Neutrophil (primary cell): ENCODE results near the gene RAI14.

Source experiments
- H3K27ac ChIP-seq: fragments of 200-600 bp; sonication (generic); 2 replicates; pipeline ENCODE4 v1.5.1; 2016; ENCODE audit warnings: mild to moderate bottlenecking, moderate library complexity
- H3K27me3 ChIP-seq: fragments of 200-600 bp; sonication (generic); 2 replicates; pipeline ENCODE4 v1.6.0; 2016; ENCODE audit warnings: mild to moderate bottlenecking
- H3K36me3 ChIP-seq: fragments of 200-600 bp; sonication (generic); 2 replicates; pipeline ENCODE4 v1.5.1; 2017
- H3K4me1 ChIP-seq, 2 experiments: fragments of 200-600 bp in 1 of 2; sonication (generic) in 1 of 2; 1 replicate in 1 of 2; 2 replicates in 1 of 2; pipeline versions ENCODE4 v1.5.1 to v1.6.1; 2013 to 2016; ENCODE audit warnings: low read depth in 1 of 2, low read length in 1 of 2, mild to moderate bottlenecking in 1 of 2, moderate library complexity in 1 of 2; ENCODE audit not compliant: control insufficient read depth in 1 of 2, insufficient read depth in 1 of 2
- H3K4me3 ChIP-seq, 2 experiments: fragments of 200-600 bp in 1 of 2; sonication (generic) in 1 of 2; 1 replicate in 1 of 2; 2 replicates in 1 of 2; pipeline ENCODE4 v1.5.1; 2013 to 2016; ENCODE audit warnings: low read depth in 1 of 2, low read length in 1 of 2, mild to moderate bottlenecking in 1 of 2, moderate library complexity in 1 of 2
- H3K9me3 ChIP-seq: fragments of 200-600 bp; sonication (generic); 2 replicates; pipeline ENCODE4 v1.5.1; 2016
- CTCF ChIP-seq: fragments of 200-600 bp; sonication (generic); IDR thresholded peaks from 2 replicates; pipeline ENCODE4 v1.5.1; 2016; ENCODE audit warnings: antibody characterized with exemption

RAI14 gene

GRCh38 chr5:34709861-34710673 lies 53.9 kb downstream of the RAI14 start:
- Histone ChIP-seq H3K4me3 (no peak overlapping the region), H3K27me3 (no peaks in the 10 kb centered on the region), H3K27ac (no peak overlapping the region), H3K36me3 (no peaks in the 10 kb centered on the region), H3K4me1 (no peaks in the 10 kb centered on the region), H3K9me3 (no peaks in the 10 kb centered on the region)
- no peak for TF ChIP-seq CTCF

GRCh38 chr5:34712565-34712964 lies 56.4 kb downstream of the RAI14 start:
- Histone ChIP-seq H3K27ac (no peak overlapping the region), H3K9me3 (no peaks in the 10 kb centered on the region), H3K27me3 (no peaks in the 10 kb centered on the region), H3K36me3 (no peaks in the 10 kb centered on the region), H3K4me3 (no peak overlapping the region), H3K4me1 (no peaks in the 10 kb centered on the region)
- no peak for TF ChIP-seq CTCF

GRCh38 chr5:34715711-34716110 lies 59.6 kb downstream of the RAI14 start:
- no peak overlapping the region for H3K27ac ChIP-seq
- no peak for TF ChIP-seq CTCF
- no peaks in the 10 kb centered on the region for H3K9me3 ChIP-seq
- H3K4me1 ChIP-seq, result no peaks in the 10 kb centered on the region
- H3K36me3 ChIP-seq, result no peaks in the 10 kb centered on the region
- H3K4me3 ChIP-seq, result no peak overlapping the region
- no peaks in the 10 kb centered on the region for H3K27me3 ChIP-seq

- H3K36me3 ChIP-seq, result no peaks in the 10 kb centered on the region
- no peaks in the 10 kb centered on the region for H3K9me3 ChIP-seq
- H3K27ac ChIP-seq, result no peak overlapping the region
- no peaks in the 10 kb centered on the region for H3K4me1 ChIP-seq
- H3K27me3 ChIP-seq, result no peaks in the 10 kb centered on the region
- no peak overlapping the region for H3K4me3 ChIP-seq
- no peak for TF ChIP-seq CTCF
Observed at GRCh38 chr5:34716986-34717385, 60.9 kb downstream of the RAI14 start.

- no peaks in the 10 kb centered on the region for H3K27me3 ChIP-seq
- no peak overlapping the region for H3K27ac ChIP-seq
- H3K4me3 ChIP-seq, result no peak overlapping the region
- no peaks in the 10 kb centered on the region for H3K9me3 ChIP-seq
- TF ChIP-seq CTCF, result no peak
- H3K4me1 ChIP-seq, result no peaks in the 10 kb centered on the region
- H3K36me3 ChIP-seq, result no peaks in the 10 kb centered on the region
Observed at GRCh38 chr5:34717426-34718327, 61.5 kb downstream of the RAI14 start.
